MM.1S (cell line): ENCODE data around the gene UBAC1.

Experiments used
- DNase-seq: peaks from one replicate; pipeline ENCODE4 v3.0.0-alpha.2; 2015
- H2AFZ ChIP-seq: fragments of 300-600 bp; sonication (generic); 2 replicates; pipeline ENCODE4 v1.6.0; 2016; ENCODE audit warnings: antibody characterized with exemption, low read length
- H3F3A ChIP-seq: fragments of 300-600 bp; sonication (generic); 2 replicates; pipeline ENCODE4 v1.6.1; 2016; ENCODE audit warnings: mild to moderate bottlenecking, antibody characterized with exemption, low read length, moderate library complexity, mixed read lengths; ENCODE audit not compliant: insufficient read depth
- H3K27ac ChIP-seq: fragments of 300-600 bp; sonication (generic); 2 replicates; pipeline ENCODE4 v1.5.1; 2016; ENCODE audit warnings: mild to moderate bottlenecking, low read length
- H3K27me3 ChIP-seq: fragments of 300-600 bp; sonication (generic); replicated peaks from 2 replicates; pipeline ENCODE4 v1.6.0; 2016; ENCODE audit warnings: low read length; ENCODE audit not compliant: insufficient read depth
- H3K36me3 ChIP-seq: fragments of 300-600 bp; sonication (generic); replicated peaks from 2 replicates; pipeline ENCODE4 v1.6.1; 2016; ENCODE audit warnings: mild to moderate bottlenecking, low read length, mixed read lengths; ENCODE audit not compliant: insufficient read depth
- H3K4me1 ChIP-seq: fragments of 300-600 bp; sonication (generic); 2 replicates; pipeline ENCODE4 v1.6.1; 2016; ENCODE audit warnings: low read length, mixed read lengths
- H3K4me2 ChIP-seq: fragments of 300-600 bp; sonication (generic); 2 replicates; pipeline ENCODE4 v1.6.0; 2016; ENCODE audit warnings: low read depth, low read length
- H3K4me3 ChIP-seq: fragments of 300-600 bp; sonication (generic); 2 replicates; pipeline ENCODE4 v1.5.1; 2016; ENCODE audit warnings: low read length, mixed read lengths
- H3K79me2 ChIP-seq: fragments of 300-600 bp; sonication (generic); 2 replicates; pipeline ENCODE4 v1.6.1; 2016; ENCODE audit warnings: mixed run types, low read length, mixed read lengths
- H3K9ac ChIP-seq: fragments of 300-600 bp; sonication (generic); 2 replicates; pipeline ENCODE4 v1.6.1; 2016; ENCODE audit warnings: low read length, mixed read lengths
- H3K9me2 ChIP-seq: fragments of 300-600 bp; sonication (generic); replicated peaks from 2 replicates; pipeline ENCODE4 v1.6.1; 2016; ENCODE audit warnings: mild to moderate bottlenecking, low read length, mixed read lengths; ENCODE audit not compliant: insufficient read depth
- H3K9me3 ChIP-seq: fragments of 300-600 bp; sonication (generic); replicated peaks from 2 replicates; pipeline ENCODE4 v1.6.1; 2016; ENCODE audit warnings: mild to moderate bottlenecking, low read length, mixed read lengths; ENCODE audit not compliant: insufficient read depth
- H4K20me1 ChIP-seq: fragments of 300-600 bp; sonication (generic); 2 replicates; pipeline ENCODE4 v1.6.1; 2016; ENCODE audit warnings: mild to moderate bottlenecking, low read length, moderate library complexity, mixed read lengths; ENCODE audit not compliant: insufficient read depth
- CTCF ChIP-seq: fragments of 300-600 bp; sonication (generic); IDR thresholded peaks from 2 replicates; pipeline ENCODE4 v1.5.1; 2016; ENCODE audit warnings: antibody characterized with exemption, low read length, mixed read lengths
- EZH2 ChIP-seq: fragments of 300-600 bp; sonication (generic); optimal IDR thresholded peaks from 2 replicates; pipeline ENCODE3; 2017; ENCODE audit warnings: low read depth, mild to moderate bottlenecking, antibody characterized with exemption, low read length, mixed read lengths
- EZH2phosphoT487 ChIP-seq: fragments of 300-600 bp; sonication (generic); IDR thresholded peaks from 2 replicates; pipeline ENCODE4 v1.6.1; 2018; ENCODE audit warnings: antibody characterized with exemption, low read length

Gene UBAC1

GRCh38 chr9:135970128-135970815 is 9.1 kb upstream of the UBAC1 start:
- peaks cover 76% of the 10 kb centered on the region for H3K27me3 ChIP-seq
- H3F3A ChIP-seq, result no peaks in the 10 kb centered on the region
- no peaks in the 10 kb centered on the region for H4K20me1 ChIP-seq
- no peak overlapping the region for H3K4me2 ChIP-seq
- H3K9ac ChIP-seq, result no peak overlapping the region
- H2AFZ ChIP-seq, result no peak overlapping the region
- H3K4me3 ChIP-seq, result no peak overlapping the region
- H3K36me3 ChIP-seq, result no peaks in the 10 kb centered on the region
- H3K4me1 ChIP-seq, result no peaks in the 10 kb centered on the region
- H3K9me2 ChIP-seq, result no peaks in the 10 kb centered on the region
- no peak for DNase-seq
- no peak overlapping the region for H3K27ac ChIP-seq
- H3K9me3 ChIP-seq, result no peaks in the 10 kb centered on the region
- TF ChIP-seq EZH2 (no peak), EZH2phosphoT487 (no peak), CTCF (no peak)
- no peaks in the 10 kb centered on the region for H3K79me2 ChIP-seq

- Histone ChIP-seq H3K36me3 (no peaks in the 10 kb centered on the region), H3K4me1 (no peaks in the 10 kb centered on the region), H3K4me2 (no peak overlapping the region), H3K4me3 (no peak overlapping the region), H3K9me2 (no peaks in the 10 kb centered on the region), H4K20me1 (no peaks in the 10 kb centered on the region), H3K9me3 (no peaks in the 10 kb centered on the region), H3K27me3 (peaks cover 76% of the 10 kb centered on the region), H2AFZ (no peak overlapping the region), H3K27ac (no peak overlapping the region), H3K9ac (no peak overlapping the region), H3K79me2 (no peaks in the 10 kb centered on the region), H3F3A (no peaks in the 10 kb centered on the region)
- no peak for DNase-seq
- TF ChIP-seq EZH2 (no peak), CTCF (no peak), EZH2phosphoT487 (no peak)
Observed at GRCh38 chr9:135969064-135969683, 8.0 kb upstream of the UBAC1 start.

GRCh38 chr9:135968601-135969000 is 7.4 kb upstream of the UBAC1 start:
- no peak for DNase-seq
- Histone ChIP-seq H3K4me2 (no peak overlapping the region), H3K4me3 (no peak overlapping the region), H3F3A (no peaks in the 10 kb centered on the region), H3K27ac (no peak overlapping the region), H3K79me2 (no peaks in the 10 kb centered on the region), H3K9me3 (no peaks in the 10 kb centered on the region), H3K36me3 (no peaks in the 10 kb centered on the region), H3K9me2 (no peaks in the 10 kb centered on the region), H2AFZ (no peak overlapping the region), H3K4me1 (no peaks in the 10 kb centered on the region), H3K27me3 (peaks cover 76% of the 10 kb centered on the region), H4K20me1 (no peaks in the 10 kb centered on the region), H3K9ac (no peak overlapping the region)
- TF ChIP-seq CTCF, result no peak
- no peak for TF ChIP-seq EZH2phosphoT487
- no peak for TF ChIP-seq EZH2
